ENCODE results near the gene CCDC197. TPM values are rescaled to one million over a fixed set of nuclear protein-coding genes. Genes with fewer than 3 reads are reported as not detected.

Gene CCDC197
- total and polyA plus RNA-seq, 2 of the 4 experiments (the other 2 are of a cell fraction): not detected

- H3K9me1 ChIP-seq (ENCODE audit: insufficient read depth, low read length): peaks cover 30% of the 10 kb centered on the region
- H4K20me1 ChIP-seq (ENCODE audit: insufficient read depth, low read length): peaks cover 4% of the 10 kb centered on the region; the same call in 1 of the 2 replicates
- no peak overlapping the region for H3K27ac ChIP-seq (ENCODE audit: insufficient read depth, low read length)
- peak overlapping the region; percentile 53; the same call in 1 of the 2 replicates for H2BK20ac ChIP-seq (ENCODE audit: low read depth, low read length)
- H4K91ac ChIP-seq (ENCODE audit: insufficient read depth, low read depth, low read length): no peak overlapping the region
- ChIA-PET CTCF (interaction anchor here (0.6 to 1.3 kb wide), 2 partner anchors 23 to 1812 kb away, joined by 3 to 5 read pairs; no protein-coding TSS in a partner anchor), POLR2A (ENCODE audit: unreplicated experiment) (no interaction called here)
- H2AK9ac ChIP-seq (replicated peaks; ENCODE audit: low read depth, low read length, poor library complexity): no peak overlapping the region
- H3K4ac ChIP-seq (ENCODE audit: low read depth, low read length): peak overlapping the region; percentile 68; the same call in 1 of the 2 replicates
- no peaks in the 10 kb centered on the region for H3K79me1 ChIP-seq (ENCODE audit: low read depth in 1 of 2, low read length in 2 of 2)
- peak overlapping the region; percentile 57; the same call in 1 of the 2 replicates for H2BK120ac ChIP-seq (ENCODE audit: low read depth, low read length)
- no peak overlapping the region for H2BK5ac ChIP-seq (ENCODE audit: low read depth, low read length, poor library complexity, severe bottlenecking)
- BruUV-seq (replicated peaks): no TSS peak
- H3K18ac ChIP-seq (ENCODE audit: low read depth, low read length): 0 out of 2 replicates have a peak overlapping the region, but pooled peaks have one; percentile 33
- in situ Hi-C loops (cut with MboI; ENCODE audit: low sequenced_read_pairs): no loop called here
- H3K36me3 ChIP-seq (ENCODE audit: control insufficient read depth, insufficient read depth, low read length): no peaks in the 10 kb centered on the region
- 69% methylated on average over 6 of the region's 16 CpGs; no CpG with 5 or more reads in 1 of the 2 experiments for WGBS, 2 experiments (ENCODE audit: extremely low coverage in 2 of 2, insufficient read length in 1 of 2)
- H3K9me3 ChIP-seq (ENCODE audit: control insufficient read depth, insufficient read depth, low read length): no peaks in the 10 kb centered on the region
- peak overlapping the region; percentile 54; the same call in 1 of the 2 replicates for H3K14ac ChIP-seq (replicated peaks; ENCODE audit: low read depth, low read length)
- peaks cover 32% of the 10 kb centered on the region for H3K4me1 ChIP-seq (ENCODE audit: control insufficient read depth, insufficient read depth, low read length)
- ATAC-seq (ENCODE audit: low read depth): no peak; the same call in 1 of the 2 replicates
- H2BK15ac ChIP-seq (ENCODE audit: low read depth, low read length): peak overlapping the region; percentile 47; the same call in 2 of the 3 replicates
- no peak overlapping the region for H3K23ac ChIP-seq (ENCODE audit: low read depth, low read length)
- H3K27me3 ChIP-seq (ENCODE audit: control insufficient read depth, insufficient read depth, low read length): no peaks in the 10 kb centered on the region
- no peak overlapping the region for H4K5ac ChIP-seq (ENCODE audit: low read depth, low read length)
- no peak overlapping the region for H3K4me2 ChIP-seq (ENCODE audit: low read depth, low read length)
- peak overlapping the region; percentile 81; the same call in 1 of the 2 replicates for H2AK5ac ChIP-seq (ENCODE audit: low read depth, low read length)
- no peak overlapping the region for H3K56ac ChIP-seq (ENCODE audit: extremely low read depth, insufficient read depth, low read length)
- dilution Hi-C loops (cut with HindIII; ENCODE audit: low sequenced_read_pairs, unreplicated experiment): no loop called here
- peak; percentile 74 for DNase-seq
- H2AFZ ChIP-seq (replicated peaks; ENCODE audit: low read length, poor library complexity): peak overlapping the region; percentile 57
- peak overlapping the region in 1 of 2 experiments; percentile 5; a peak in 1 of 4 replicates for H4K8ac ChIP-seq (ENCODE audit: low read depth in 2 of 2, low read length in 2 of 2)
- no peak overlapping the region for H3K4me3 ChIP-seq (ENCODE audit: insufficient read depth, low read depth, low read length)
- no peak overlapping the region for H3K9ac ChIP-seq (ENCODE audit: low read depth, low read length)
- intact Hi-C loops (cut with micrococcal nuclease): no loop called here
- TF ChIP-seq POLR2A (IDR thresholded peaks at IDR 0.05; ENCODE audit: low read depth, low read length) (no peak), MAZ (IDR thresholded peaks at IDR 0.05; ENCODE audit: borderline replicate concordance, low read depth, low read length) (no peak), RAD21 (IDR thresholded peaks at IDR 0.05; ENCODE audit: low read length) (no peak), RFX5 (IDR thresholded peaks at IDR 0.05; ENCODE audit: low read depth, low read length) (no peak), BHLHE40 (IDR thresholded peaks at IDR 0.05; ENCODE audit: low read depth, low read length) (peak; percentile 37), MAFK (IDR thresholded peaks at IDR 0.05; ENCODE audit: low read depth, low read length) (no peak), MXI1 (IDR thresholded peaks at IDR 0.05; ENCODE audit: borderline replicate concordance, low read depth, low read length) (no peak), SMC3 (IDR thresholded peaks at IDR 0.05; ENCODE audit: low read depth, low read length) (no peak), CHD1 (IDR thresholded peaks at IDR 0.05; ENCODE audit: low read depth, low read length) (no peak), RCOR1 (IDR thresholded peaks at IDR 0.05; ENCODE audit: insufficient replicate concordance, low read length) (peak; percentile 94), ELK1 (IDR thresholded peaks at IDR 0.05; ENCODE audit: borderline replicate concordance, low read depth, low read length) (no peak)
- TF ChIP-seq, protein P1, sequence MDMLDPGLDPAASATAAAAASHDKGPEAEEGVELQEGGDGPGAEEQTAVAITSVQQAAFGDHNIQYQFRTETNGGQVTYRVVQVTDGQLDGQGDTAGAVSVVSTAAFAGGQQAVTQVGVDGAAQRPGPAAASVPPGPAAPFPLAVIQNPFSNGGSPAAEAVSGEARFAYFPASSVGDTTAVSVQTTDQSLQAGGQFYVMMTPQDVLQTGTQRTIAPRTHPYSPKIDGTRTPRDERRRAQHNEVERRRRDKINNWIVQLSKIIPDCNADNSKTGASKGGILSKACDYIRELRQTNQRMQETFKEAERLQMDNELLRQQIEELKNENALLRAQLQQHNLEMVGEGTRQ (IDR thresholded peaks at IDR 0.05; ENCODE audit: low read depth, low read length): no peak
- TF ChIP-seq, protein P2, sequence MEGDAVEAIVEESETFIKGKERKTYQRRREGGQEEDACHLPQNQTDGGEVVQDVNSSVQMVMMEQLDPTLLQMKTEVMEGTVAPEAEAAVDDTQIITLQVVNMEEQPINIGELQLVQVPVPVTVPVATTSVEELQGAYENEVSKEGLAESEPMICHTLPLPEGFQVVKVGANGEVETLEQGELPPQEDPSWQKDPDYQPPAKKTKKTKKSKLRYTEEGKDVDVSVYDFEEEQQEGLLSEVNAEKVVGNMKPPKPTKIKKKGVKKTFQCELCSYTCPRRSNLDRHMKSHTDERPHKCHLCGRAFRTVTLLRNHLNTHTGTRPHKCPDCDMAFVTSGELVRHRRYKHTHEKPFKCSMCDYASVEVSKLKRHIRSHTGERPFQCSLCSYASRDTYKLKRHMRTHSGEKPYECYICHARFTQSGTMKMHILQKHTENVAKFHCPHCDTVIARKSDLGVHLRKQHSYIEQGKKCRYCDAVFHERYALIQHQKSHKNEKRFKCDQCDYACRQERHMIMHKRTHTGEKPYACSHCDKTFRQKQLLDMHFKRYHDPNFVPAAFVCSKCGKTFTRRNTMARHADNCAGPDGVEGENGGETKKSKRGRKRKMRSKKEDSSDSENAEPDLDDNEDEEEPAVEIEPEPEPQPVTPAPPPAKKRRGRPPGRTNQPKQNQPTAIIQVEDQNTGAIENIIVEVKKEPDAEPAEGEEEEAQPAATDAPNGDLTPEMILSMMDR (conservative IDR thresholded peaks at IDR 0.05; ENCODE audit: low read depth, low read length): no peak
Observed at GRCh38 chr14:93962701-93963601, 34.1 kb upstream of the CCDC197 start.

Data from IMR-90 (cell line).